Kidney glomerular epithelial cell (primary cell): ENCODE results near the gene MT2A.
A peak's percentile ranks its signal among the peaks of the same experiment; 100 is the strongest.

Source experiments
- DNase-seq: peaks from one replicate; lab custom pipeline; 2025; lab: John Stamatoyannopoulos, UW

The MT2A gene

DNA sequence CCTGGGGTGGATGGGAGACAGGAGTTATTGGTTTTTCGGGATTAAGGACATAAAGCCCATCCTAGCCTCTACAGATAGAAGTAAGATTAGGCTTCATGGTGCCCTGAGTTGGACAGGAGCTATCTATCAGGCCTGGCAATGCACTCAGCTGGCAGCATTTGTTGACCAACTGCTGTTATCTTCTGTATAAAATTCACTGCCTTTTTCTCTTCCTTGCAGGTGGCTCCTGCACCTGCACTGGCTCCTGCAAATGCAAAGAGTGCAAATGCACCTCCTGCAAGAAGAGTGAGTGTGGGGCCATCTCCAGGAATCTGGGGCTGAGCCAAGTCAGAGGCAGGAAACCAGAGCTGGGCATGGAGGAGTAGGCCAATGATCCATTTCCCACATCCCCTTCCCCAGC is 30.7 kb downstream of the MT2A start:
- no peak for DNase-seq

DNA sequence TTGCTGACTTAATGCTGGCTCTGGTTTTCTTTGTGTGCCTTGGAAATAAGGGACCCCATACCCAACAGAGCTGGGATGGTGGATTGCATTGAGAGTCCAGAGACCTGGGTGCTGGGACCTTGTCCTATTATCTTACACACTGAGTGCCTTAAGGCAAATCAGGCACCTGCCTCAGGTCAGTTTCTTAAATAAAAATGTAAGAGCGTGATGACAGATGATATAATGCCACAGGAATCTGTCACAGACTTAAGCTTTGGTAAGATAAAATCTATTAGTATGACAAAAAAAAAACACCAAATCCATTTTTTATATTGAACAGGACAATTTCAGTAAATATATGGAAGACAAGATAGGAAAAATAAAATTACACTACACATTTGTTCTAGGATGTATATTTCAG is 31.7 kb downstream of the MT2A start:
- no peak for DNase-seq

DNA sequence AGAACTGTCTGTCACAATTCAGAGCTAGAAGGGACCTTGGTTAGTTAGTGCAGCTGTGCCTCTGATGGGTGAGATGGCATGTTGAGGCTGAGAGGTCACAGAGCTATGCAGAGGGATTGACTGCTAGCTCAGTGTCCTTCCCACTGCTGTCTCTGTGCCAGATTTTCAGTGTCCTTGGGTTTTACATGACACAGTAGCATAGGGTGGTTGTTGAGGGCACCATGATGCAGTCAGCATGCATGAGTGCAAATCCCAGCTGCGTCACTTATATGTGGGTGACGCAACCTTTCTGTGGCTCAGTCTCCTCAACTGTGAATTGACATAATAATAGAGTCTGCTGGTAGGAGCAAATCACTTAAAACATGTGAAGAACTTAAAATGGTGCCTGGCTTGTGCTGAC is 32.8 kb downstream of the MT2A start:
- DNase-seq = no peak

DNA sequence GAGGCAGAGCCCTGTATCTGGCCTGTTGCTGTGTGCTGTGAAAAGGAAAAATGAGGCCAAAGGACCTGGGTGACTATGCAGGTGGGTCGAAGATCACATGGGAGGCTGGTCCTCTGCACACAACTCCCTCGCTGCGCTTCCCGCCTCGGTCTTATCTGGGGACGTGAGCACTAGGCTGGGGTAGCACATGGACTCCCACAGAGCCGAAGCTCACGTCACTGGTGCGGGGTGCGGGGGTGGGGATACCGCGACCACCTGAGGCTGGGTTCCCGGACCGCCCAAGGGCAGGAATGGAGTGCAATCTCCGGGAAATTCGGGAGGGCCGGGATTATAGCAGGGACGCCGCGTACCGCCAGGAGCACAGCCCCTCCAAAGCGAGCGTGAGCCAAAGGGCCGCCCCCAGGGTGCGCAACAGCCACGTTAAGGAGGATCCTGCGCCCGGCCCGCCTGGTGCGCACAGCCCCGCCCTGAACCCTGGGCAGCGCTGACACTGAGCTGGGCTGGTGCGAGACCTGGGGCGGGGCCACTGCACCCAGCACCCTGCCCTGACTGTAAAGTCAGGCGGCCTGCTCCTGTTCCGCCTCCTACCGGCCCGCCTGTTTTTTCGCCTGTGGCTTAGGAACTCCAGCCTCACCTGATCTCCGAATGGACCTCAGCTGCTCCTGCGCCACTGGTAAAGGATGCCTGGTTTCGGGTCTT is 34.8 kb downstream of the MT2A start:
- DNase-seq = peak; percentile 53

DNA sequence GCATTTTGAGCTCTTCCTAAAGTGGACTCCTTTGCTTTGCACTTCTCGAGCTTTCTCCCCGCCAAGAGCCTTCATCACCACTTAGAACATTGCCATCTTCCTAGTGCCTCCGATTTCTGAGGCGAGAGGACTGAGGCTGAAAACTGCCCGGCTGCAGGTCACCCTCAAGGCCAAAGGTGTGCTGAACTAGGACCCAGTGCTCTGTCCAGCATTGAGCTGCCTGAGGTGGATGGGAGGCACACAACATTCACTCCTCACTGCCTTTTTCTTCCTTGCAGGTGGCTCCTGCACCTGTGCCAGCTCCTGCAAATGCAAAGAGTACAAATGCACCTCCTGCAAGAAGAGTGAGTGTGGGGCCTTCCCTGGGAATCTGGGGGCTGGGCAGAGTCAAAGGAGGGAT is 35.4 kb downstream of the MT2A start:
- DNase-seq = no peak

DNA sequence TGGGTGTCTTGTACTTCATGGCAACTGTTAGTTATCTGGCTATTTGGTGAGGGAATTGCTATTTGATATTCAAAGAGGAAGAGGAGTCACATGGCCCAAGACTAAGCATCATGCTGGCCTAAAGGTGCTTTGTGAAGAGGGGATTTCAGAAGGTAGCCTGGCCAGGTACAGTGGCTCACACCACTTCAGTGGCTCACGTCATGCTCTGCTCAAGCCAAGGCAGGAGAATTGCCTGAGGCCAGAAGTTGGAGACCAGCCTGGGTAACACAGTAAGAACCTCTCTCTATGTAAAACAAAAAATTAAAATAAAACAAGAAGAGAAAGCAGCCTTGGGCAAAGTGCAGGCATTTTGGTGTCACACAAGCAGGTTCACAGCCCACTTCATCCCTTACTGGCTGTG is 36.9 kb downstream of the MT2A start:
- no peak for DNase-seq

DNA sequence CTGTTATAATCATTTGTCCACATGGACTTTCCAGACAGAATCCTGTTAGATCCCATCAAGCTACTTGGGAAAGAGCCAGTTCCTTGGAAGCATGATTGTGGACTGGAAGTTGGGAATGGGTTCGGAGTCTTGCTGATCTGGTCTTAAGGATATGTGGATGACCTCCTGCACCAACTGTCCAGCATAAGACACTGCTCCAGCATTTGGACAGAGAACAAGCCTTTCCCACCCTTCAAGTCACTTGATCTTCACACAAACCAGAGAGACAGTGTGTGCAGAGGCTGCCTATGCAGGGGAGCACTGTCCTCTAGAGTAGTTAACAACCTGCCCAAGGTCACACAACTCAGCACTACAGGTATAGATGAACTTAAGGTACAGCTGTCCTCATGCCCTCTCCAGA is 37.5 kb downstream of the MT2A start:
- DNase-seq = no peak

DNA sequence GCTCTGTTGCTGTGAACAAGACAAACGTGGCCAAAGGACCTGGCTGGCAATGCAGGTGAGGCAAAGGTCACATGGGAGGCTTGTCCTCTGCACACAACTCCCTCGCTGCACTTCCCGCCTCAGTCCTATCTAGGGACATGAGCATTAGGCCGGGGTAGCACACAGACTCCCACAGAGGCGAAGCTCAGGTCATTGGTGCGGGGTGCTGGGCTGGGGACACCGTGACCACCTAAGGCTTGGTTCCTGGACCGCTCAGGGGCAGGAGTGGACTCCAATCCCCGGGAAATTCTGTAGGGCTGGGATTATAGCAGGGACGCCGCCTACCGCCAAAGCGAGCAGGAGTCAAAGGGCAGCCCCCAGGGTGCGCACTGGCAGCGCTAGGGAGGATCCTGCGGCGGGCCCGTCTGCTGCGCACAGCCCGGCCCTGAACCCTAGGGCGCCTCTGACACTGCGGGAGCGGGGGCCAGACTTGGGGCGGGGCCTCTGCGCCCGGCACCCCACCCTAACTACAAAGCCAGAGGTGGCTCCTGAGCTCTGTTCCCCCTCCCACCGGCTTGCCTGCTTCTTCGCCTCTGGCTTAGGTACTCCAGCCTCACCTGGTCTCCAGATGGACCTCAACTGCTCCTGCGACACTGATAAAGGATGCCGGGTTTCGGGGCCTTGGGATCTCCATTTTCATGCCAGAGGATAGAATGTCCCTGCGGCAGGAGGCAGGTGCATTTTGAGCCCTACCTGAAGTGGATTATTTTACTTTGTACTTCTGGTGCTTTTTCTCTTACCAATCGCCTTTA is 39.5 kb downstream of the MT2A start:
- DNase-seq = no peak

DNA sequence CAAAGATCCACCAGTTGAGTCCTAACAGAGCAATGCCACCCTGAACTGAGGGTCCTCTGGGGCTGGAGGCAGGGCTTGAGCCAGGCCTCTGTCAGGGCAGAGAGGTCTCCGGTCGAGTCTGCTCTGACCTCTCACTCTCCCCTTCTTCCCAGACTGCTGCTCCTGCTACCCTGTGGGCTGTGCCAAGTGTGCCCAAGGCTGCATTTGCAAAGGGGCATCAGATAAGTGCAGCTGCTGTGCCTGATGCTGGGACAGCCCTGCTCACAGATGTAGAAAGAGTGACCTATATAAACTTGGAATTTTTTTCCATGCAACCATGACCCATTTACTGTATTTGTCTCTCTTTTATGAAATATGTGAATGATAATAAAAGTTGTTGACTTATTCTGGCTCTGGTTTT is 40.9 kb downstream of the MT2A start:
- no peak for DNase-seq

DNA sequence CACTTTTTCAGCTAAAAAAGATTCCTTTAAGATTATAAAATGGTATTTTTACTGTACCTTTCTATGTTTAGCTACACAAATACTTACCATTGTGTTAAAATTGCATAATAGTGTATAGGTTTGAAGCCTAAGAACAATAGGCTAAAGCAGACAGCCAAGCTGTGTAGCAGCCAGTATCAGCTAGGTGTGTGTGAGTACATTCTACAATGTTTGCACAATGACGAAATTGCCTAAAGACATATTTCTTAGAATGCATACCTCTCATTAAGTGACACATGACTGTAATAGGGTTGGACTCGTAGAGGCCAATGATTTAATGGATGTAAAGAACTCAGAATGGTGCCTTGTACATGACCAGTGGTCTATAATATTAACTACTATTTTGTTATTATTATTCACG is 41.4 kb downstream of the MT2A start:
- no peak for DNase-seq

DNA sequence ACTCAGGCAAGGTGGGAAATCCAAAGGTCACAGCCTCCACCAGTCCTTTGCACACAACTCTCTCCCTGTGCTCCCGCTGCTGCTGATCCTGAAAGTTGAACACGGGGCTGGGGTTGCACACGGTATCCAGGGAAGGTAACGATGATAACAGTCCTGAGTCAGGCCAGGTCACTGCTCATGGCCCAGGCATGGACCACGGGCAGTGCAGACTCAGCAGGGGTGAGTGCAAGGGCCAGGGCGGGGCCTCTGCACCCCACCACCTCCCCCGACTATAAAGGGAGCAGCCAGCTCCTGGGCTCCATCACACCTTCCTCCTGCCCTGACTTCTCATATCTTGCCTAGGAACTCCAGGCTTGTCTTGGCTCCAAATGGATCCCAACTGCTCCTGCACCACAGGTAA is 43.2 kb downstream of the MT2A start, which contains the start of gene MT1B:
TSS of gene MT1B (plus strand) at position 301 of the 400 bp plus-strand sequence. CDS start at position 369, 68 bp downstream.
- no peak for DNase-seq

DNA sequence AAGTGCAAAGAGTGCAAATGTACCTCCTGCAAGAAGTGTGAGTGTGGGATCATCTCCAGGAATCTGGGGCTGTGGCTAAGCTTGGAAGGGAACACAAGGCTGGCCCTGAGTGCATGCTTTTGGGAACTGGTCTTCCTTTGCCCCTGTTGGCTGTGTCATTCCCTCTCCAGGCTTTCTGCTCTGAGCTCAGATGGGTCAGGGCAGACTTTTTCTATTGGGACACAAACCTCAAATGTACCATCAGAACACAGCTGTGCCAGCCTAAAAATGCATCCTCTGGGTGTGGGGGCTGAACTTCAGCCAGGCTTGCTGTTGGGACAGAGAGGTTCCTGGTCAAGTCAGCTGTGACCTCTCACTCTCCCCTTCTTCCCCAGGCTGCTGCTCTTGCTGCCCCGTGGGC is 44.2 kb downstream of the MT2A start:
- DNase-seq = no peak

DNA sequence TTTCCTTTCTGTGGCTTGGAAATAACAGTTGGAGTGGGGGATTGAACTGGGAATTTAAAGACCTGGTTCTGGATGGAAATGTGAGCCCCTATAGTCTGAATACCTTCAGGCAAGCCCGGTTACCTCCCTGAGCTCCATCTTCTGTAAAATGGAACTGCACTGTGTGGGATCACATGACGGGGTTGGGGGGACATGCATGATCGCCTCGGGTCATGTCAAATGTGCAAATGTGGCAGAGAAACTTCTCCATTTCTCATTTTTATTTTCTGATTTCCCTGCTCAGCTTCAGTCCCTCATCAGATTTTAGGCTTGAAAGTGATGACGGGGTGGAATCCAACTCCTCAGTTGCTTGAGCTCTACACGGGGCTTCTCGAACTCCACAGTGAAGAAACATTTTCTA is 44.8 kb downstream of the MT2A start:
- DNase-seq = no peak

DNA sequence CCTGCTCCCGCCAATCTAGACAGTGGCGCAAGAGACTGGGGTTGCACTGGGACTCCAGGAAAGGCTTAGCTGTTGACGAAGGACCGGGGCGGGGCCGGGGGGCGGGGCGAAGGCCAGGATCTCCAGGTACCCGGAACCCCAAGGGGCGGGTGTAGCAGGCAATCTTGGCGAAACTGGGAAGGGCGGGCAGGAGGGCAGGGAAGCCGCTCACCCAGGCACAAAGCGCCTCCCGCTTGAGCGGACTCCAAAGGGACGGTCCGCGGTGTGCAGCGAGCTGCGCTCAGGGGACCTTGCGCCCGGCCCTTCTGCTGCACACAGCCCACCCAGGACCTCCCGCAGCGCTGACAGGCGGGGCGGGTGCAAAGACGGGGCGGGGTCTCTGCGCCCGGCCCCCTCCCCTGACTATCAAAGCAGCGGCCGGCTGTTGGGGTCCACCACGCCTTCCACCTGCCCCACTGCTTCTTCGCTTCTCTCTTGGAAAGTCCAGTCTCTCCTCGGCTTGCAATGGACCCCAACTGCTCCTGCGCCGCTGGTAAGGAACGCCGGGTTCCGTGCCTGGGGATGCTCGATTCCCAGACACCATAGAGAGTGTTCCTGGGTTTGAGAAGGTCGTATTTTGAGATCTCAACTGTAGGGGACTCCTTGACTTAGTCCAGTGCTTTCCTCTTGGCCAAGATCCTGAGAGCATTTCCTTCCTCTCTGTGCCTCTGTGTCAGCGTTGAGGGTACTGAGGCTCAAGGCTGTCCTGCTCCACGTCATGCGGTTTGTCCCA is 49.4 kb downstream of the MT2A start, which contains the start of gene MT1F:
TSS of gene MT1F (plus strand) at position 405 of the 772 bp plus-strand sequence. CDS start at position 505, 100 bp downstream.
- peak; percentile 91 for DNase-seq

DNA sequence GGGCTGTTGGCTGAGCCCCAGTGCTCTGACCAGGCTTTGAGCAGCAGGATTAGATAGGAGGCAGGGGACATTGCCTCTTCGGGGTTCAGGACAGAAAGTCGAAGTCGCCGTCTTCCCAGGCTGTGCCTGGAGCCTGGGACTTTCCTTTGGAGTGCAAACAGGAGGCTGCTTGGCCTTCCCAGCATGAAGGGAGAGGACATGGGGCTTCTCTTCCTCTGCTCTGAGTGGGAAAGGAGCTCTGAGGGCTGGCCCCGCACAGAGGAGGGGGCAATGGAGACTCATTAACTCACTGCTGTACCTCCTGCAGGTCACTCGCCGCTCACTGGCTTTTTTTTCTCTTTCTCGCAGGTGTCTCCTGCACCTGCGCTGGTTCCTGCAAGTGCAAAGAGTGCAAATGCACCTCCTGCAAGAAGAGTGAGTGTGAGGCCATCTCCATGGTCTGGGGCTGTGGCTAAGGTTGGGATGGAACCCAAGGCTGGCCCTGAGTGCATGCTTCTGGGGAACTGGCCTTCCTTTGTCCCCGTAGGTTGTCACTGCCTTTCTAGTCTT is 50.0 kb downstream of the MT2A start:
- no peak for DNase-seq
